Measurements from ENCODE around the gene TNF.

The TNF gene

GRCh38 chr6:31531162-31531561 is 44.2 kb upstream of the TNF start:
- H3K4me3 ChIP-seq (ENCODE audit: low read depth, low read length) = no peak overlapping the region
- in situ Hi-C loops (cut with HindIII; ENCODE audit: low sequenced_read_pairs) = no loop called here
- no peak for DNase-seq (ENCODE audit: low read depth, low spot score)
- no peak for TF ChIP-seq CTCF (IDR thresholded peaks at IDR 0.05; ENCODE audit: low read depth, low read length)

DNA sequence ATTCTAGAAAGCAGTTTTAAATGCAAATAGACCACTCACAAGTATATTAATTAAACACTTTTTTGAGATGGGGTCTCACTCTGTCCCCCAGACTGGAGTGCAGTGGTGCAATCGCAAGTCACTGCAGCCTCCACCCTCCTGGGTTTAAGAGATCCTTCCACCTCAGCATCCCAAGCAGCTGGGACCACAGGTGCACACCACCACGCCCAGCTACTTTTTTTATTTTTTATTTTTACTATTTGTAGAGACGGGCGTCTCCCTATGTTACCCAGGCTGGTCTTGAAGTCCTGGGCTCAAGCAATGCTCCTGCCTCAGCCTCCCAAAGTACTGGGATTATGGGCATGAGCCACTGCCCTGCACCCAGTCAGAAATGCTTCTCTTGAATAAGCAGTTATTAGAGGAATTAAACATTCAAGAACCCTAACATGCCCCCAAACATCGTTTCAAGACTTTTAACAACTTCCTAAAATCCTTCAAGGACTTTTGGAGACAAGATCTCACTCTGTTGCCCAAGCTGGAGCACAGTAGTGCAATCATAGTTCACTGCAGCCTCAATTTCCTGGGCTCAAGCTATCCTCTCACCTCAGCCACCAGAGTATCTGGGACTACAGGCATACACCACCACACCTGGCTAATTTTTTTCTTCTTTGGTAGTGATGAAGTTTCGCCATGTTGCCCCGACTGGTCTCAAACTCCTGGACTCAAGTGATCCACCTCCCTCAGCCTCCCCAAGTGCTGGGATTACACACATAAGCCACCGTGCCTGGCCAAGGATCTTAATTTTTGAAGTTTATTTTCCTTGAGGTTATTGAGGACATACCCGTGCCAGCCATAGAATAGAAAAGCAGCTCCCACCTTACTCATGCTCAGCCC is 43.4 kb upstream of the TNF start:
- no peak overlapping the region for H3K4me3 ChIP-seq (ENCODE audit: low read depth, low read length)
- no peak for DNase-seq (ENCODE audit: low read depth, low spot score)
- in situ Hi-C loops (cut with HindIII; ENCODE audit: low sequenced_read_pairs) = no loop called here
- TF ChIP-seq CTCF (IDR thresholded peaks at IDR 0.05; ENCODE audit: low read depth, low read length) = no peak

DNA sequence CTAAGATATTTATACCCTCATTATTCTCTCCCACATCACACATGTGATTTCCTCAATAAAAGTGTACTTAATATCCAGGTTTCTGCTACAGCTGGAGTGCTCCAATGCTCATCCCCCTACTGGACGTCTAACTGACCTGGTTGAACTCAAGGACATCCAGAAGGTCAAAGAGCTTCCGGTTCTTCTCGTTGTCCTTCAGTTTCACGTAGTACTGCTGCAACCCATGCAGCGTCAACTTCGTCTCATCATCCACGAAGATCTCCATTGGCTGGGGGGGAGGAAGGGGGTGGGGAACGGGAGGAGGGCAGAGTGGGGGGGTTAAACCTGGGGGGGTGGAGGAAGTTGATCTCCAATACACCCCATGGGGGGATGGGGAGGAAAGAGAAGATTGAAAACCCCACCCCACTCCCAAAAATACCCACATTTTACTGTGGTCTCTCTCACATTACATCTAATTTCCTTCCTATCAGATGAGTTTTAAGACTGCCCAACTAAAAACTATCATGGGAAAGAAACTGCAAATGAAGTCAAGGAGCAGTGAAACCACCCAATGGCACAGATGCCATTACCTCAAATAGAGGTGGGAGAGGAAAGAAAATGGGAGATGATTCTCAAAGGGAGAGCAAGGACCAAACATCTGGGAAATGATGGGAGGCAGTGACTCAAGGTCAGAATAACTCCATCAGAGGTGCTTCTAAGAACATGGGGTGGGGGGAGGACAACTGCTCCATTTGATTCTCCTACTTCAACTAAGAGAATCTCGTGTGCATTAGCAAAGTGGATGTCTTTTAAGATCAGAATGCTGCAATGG is 42.5 kb upstream of the TNF start:
- TF ChIP-seq CTCF (IDR thresholded peaks at IDR 0.05; ENCODE audit: low read depth, low read length) = no peak
- in situ Hi-C loops (cut with HindIII; ENCODE audit: low sequenced_read_pairs) = no loop called here
- no peak overlapping the region for H3K4me3 ChIP-seq (ENCODE audit: low read depth, low read length)
- no peak for DNase-seq (ENCODE audit: low read depth, low spot score)

DNA sequence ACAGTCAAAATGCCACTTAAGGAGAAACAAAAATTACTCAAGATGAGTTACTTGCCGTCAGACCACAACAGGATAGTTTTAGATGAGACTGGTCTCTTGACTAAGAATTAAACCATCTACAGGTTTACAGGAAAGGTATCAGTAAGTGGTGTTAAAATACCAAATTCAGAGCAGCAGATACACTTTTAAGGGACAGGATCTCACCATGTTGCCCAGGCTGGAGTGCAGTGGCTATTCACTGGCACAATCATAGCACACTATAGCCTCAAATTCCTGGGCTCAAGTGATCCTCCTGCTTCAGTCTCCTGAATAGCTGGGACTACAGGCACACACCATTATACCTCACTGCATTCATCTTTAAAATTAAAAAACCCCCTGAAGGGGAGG is 41.9 kb upstream of the TNF start:
- no peak for TF ChIP-seq CTCF (IDR thresholded peaks at IDR 0.05; ENCODE audit: low read depth, low read length)
- no peak overlapping the region for H3K4me3 ChIP-seq (ENCODE audit: low read depth, low read length)
- in situ Hi-C loops (cut with HindIII; ENCODE audit: low sequenced_read_pairs) = no loop called here
- DNase-seq (ENCODE audit: low read depth, low spot score) = no peak

- H3K4me3 ChIP-seq (ENCODE audit: low read depth, low read length) = no peak overlapping the region
- no peak for TF ChIP-seq CTCF (IDR thresholded peaks at IDR 0.05; ENCODE audit: low read depth, low read length)
- DNase-seq (ENCODE audit: low read depth, low spot score) = no peak
- in situ Hi-C loops (cut with HindIII; ENCODE audit: low sequenced_read_pairs) = no loop called here
Observed at GRCh38 chr6:31534011-31534410, 41.4 kb upstream of the TNF start.

- TF ChIP-seq CTCF (IDR thresholded peaks at IDR 0.05; ENCODE audit: low read depth, low read length) = no peak
- in situ Hi-C loops (cut with HindIII; ENCODE audit: low sequenced_read_pairs) = no loop called here
- no peak for DNase-seq (ENCODE audit: low read depth, low spot score)
- no peak overlapping the region for H3K4me3 ChIP-seq (ENCODE audit: low read depth, low read length)
Observed at GRCh38 chr6:31534521-31535040, 40.8 kb upstream of the TNF start.
